NOMO-1 treated with dmso at 0.1 percent for 144 hours (cell line): ENCODE measurements around the gene PFDN6.

Experiments
- DNase-seq: peaks from one replicate; lab custom pipeline; 2025; ENCODE audit not compliant: unreplicated experiment; lab: John Stamatoyannopoulos, UW

PFDN6 gene

GRCh38 chr6:33294086-33294823, 4.9 kb downstream of the PFDN6 start:
- no peak for DNase-seq

DNA sequence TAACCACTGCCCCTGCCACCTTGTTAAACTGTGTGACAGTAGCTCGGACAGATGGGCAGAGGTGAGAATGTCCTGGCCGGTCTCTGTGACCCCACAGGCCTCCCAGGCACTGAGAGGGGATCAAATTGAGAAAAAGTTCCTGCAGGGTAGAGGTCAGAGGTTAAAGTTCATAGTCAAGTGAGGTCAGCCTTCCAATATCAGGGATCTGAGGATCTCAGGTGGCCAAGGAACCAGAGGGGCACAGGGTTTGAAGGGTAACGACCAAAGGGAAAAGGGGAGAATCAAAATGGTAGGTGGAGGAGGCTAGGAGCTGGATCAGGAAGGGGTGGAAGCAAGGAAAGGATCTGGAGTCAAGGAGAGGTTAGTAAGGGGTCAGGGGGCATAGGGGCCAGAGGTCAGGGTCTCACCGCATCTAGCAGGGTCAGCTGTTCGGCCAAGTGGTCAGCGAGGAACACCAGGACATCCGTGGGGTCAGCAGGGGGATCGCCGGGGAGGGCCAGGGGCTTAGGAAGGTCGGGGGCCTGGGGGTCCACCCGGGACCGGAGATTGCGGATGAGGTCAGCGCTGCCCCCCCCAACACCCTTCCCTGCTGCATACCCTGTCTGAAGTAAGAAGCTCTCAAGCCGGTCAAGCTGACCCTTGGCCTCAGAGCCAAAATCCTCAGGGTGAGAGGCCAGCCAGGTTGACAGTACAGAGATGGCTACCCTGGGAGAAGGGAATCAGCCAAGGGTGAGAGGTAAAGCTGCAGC, 6.4 kb downstream of the PFDN6 start:
- no peak for DNase-seq

- no peak for DNase-seq
Observed at GRCh38 chr6:33296797-33297405, 7.5 kb downstream of the PFDN6 start.

GRCh38 chr6:33297406-33297955, 8.1 kb downstream of the PFDN6 start:
- DNase-seq = peak; percentile 21

DNA sequence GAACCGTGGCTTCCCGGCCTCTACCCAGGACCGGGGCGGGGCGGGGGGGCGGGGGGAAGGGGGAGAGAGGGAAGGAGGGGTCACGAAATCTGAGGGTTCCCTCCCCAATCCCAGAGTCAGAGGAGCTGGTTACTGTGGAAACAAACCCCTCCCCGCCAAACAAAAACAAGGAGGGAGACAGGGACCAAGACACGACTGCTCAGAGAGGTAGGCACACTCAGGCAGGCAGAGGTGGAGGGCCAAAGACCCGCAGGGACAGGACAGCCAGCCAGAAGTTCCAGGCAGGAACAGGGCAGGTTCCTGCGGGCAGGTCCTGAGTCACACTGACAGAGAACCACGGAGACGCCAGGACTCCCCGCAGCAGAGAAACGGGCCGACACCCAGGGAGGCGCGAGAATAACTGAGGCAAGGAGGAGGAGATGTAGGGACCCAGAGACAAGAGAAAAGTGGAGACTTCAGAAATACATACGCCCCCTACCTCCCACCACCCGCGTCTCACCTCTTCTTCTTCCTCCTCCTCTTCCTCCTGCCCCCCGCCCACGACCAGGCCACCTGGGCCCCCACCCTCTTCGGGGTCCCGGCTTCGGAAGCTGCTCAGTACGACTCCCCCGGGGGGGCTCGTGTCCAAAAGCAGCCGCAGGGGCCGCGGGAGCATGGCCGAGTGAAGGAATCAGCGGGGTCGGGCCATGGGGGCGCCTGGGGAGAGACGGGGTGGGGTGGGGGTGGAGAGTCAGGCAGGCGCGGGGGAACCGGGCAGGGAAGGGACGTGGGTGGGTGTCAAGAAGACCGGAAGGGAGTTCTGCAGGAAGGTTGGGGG, 8.8 kb downstream of the PFDN6 start:
- DNase-seq = peak; percentile 50

DNA sequence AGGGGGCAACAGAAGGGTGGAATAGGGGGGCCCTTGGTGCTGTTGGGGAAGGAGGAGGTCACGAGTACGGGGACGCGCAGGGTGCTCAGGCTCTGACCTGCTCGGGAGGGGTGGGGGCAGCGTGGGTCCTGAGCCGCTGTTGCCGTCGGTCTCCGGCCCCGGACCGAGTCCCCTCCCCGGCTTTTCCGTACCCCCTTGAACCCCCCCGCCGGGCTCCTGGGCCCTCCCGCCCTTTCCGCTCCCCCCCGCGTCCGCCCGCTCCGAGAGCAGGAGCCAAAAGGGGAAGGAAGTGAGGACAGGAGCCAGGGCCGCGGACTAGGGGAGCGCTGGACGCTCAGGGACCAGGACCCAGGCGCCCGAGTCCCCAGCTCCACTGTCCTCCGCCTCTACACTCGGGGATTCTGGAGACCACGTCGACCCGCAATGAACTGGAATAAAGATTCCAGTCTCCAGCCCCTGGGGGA, 9.4 kb downstream of the PFDN6 start, which contains the start of gene RGL2:
Gene RGL2 (minus strand): TSS at position 170 of the 464 bp plus-strand sequence. CDS start 332 bp downstream, outside the sequence.
- DNase-seq = peak; percentile 80

DNA sequence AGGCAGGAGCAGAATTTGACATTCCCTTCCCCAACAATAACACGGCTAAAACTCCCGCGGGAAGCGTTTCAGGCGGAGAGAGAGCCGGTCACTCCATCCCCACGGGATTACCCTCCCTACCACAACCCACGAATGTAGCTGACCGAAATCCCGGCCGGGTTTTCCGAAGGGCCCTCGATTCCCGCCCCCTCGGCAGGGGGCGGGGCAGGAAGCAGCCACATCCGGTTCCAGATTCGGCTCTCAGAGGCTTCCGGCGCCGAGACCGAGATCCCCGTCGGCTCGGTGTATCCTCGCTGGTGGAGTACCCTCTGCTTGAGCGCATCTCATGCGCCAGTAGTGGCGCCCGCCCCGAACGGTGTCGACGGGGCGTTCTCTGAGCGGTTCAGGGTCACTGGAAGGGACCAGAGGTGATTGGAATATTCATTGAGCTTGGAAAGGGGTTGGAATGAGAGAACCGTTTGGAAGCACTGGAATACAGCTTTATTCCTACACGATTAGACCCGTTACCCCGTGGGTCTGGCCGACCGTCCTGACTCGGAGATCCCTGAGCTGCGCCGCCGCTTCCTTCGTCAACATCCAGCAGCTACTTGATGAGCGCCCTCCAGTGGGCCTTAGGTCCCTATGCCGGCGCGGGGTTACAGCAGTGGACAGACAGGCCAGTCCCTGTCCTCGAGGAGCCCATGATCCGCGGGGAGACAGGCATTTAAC, 10.0 kb downstream of the PFDN6 start:
- peak; percentile 82 for DNase-seq

GRCh38 chr6:33301877-33302276, 12.5 kb downstream of the PFDN6 start:
- no peak for DNase-seq

GRCh38 chr6:33304216-33304615, 14.8 kb downstream of the PFDN6 start:
- DNase-seq = no peak

DNA sequence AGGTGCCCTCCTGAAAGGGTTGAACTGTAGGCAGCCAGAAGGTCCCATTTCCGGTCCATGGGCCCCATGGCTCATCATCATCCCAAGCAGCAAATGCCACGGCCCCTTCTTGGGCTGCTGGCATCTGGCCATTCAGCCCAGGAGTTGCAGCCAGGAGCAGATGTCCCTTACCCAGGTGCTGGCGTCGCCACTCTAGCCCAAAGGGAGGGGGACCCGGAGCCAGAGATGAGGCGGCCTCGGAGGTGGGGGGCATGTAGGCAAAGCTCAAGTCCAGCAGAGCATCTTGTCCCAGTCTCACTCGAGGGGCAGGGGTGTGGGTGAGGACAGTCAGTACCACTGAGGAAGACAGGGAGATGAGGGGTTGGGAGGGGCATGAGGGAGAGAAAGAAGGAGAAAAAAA, 15.7 kb downstream of the PFDN6 start:
- DNase-seq = no peak

DNA sequence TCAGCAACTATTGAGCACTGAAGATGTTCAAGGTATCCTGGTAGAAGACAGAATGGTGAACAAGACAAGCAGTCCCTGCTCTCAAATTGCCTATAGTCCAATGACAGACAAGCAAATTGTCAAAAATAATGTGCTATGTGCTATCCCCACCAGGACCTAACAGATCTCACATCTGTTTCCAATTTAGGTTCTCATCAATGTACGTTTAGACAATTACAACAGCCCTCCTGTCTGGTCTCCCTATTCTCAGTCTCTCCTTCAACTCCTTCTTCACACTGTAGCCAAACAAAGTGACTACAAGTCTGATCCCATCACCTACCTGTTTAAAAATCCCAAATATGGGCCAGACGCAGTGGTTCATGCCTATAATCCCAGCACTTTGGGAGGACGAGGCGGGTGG, 17.0 kb downstream of the PFDN6 start:
- DNase-seq = no peak

- DNase-seq = peak; percentile 80
Observed at GRCh38 chr6:33312361-33313104, 23.1 kb downstream of the PFDN6 start.

DNA sequence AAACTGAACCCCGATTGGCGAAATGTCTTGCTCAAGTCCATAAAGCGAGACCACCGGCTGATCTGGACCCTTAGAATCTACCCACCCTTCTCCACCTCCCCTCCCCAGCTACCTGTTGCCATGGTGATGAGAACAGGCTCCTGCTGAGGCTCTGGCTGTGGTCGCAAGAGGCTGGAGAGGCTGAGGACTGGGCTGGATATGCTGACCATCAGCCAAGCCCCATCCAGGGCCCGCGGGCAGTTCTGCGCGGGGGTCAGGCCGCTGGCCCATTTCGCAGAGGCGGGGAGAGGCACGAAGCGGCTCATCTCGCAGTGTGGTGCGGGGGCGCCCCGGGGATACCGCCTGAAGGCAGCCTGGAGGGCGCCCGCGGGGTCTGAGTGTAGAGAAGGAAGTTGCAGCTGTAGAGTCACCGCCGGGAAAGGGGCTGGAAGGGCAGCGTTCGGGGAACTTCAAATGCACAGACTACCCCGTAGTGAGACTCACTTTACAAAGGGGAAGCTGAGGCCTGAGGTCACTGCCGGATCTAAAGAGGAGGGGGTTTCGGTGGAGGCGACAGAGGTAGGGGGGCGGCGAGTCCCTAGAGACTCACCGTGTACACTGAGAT, 23.8 kb downstream of the PFDN6 start:
- peak; percentile 47 for DNase-seq

DNA sequence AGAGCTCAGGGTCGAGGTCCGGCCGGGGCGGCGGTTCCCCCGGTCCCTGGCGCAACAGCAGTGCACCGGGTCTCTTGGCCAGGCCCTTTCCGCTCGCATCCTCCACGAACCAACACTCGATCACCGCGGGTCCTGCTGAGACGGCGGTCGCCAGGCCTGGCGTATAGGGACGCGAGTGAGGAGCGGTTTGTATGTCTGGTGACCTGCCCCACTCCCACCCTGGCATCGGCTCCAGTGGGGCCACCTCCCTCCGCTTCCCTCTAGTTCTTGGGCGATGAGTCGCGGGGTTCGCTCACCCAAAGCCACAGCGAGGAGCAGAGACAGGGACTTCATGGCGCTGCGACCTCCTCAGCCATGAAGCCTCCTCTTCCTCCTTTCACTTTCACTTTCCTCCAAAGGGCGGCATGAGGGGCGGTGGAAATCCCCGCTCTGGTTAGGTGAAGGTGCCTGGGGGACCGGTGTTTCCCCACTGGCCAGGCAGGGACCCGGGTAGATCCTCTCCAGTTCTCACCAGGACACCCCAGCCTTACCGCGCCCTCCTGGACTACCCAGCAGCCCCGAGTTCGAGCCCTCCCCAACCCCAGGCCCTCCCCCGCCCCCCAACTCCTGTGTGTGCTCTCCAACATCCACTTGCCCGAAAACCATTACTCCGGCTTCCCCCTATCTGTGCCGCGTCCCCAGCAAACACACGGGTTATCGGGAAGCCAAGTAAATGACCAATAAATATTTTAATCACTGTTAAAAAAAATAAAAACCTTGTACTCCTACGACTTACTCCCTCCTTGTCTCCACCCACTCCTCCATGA, 24.5 kb downstream of the PFDN6 start, which contains the start of gene TAPBP:
Gene TAPBP (minus strand): TSS at position 370 of the 806 bp plus-strand sequence. CDS start 37 bp downstream, at position 333.
- peak; percentile 59 for DNase-seq

DNA sequence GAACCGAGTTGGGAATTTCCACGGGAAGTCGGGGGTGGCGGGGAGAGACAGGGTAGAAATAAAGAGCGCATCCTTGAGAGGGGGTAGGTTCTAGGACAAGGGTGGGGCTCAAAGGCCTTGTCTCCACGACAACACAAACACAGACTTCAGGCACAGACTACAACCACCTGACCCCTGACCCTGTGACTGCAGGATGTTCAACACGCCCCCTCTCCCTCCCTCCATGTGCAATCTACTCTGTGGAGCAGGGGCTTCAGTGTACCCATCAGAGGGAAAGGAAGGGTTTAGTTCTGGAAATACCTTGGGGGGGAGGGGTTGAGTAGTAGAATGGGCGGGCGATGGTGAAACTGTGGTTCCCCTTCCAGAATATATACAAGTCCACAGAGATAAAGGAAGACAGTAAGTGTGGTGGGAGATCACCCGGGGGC, 25.1 kb downstream of the PFDN6 start:
- peak; percentile 56 for DNase-seq

DNA sequence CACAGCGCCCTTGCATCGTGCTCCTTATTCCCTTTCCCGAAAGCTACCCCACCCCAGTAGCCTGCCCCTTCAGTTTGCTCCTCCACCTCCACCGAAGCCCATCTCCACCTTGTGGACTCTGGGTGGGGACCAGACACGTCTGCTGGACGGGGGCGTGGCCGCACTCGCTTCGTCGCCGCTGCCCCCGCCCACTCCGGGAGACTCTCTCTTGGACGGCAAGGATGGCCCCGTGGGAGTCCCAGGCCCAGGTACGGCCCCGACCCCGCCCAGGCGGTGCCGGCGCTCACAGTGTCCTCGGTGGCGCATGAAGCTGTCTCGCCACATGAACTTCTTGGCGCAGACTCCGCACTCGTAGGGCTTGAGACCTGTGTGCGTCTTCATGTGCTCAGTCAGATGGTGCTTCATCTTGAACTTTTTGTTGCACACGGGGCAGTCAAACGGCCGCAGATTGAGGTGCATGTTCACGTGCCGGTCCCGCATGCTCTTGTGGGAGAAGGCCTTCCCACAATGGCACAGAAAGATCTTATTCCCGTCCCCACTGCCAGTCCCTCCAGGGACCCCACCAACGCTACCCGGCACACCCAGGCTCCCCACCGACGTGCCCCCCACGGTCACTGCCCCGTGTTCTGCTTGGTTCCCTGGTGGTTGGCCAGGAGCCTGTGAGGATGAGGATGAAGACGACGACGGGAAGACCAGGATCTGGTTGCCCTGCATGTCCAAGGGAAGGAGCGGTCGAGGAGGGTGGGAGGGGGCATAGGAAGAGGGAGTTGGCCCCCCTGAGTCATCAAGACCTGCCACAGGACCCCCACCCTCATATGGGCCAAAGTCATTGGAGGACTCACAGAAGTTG, 25.8 kb downstream of the PFDN6 start:
- DNase-seq = no peak
